Brain microvascular endothelial cell (primary cell): ENCODE results near the gene GRIK4.

Experiments
- DNase-seq: peaks from one replicate; pipeline ENCODE4 v3.0.0-alpha.2; 2020
- H3K27ac ChIP-seq: fragments of 250-450 bp; sonication (Bioruptor Pico); 2 replicates; pipeline ENCODE4 v1.5.1; 2020; ENCODE audit warnings: mild to moderate bottlenecking, moderate library complexity
- H3K27me3 ChIP-seq: fragments of 250-450 bp; sonication (Bioruptor Pico); replicated peaks from 2 replicates; pipeline ENCODE4 v1.5.1; 2020; ENCODE audit warnings: mild to moderate bottlenecking
- H3K36me3 ChIP-seq: fragments of 250-450 bp; sonication (Bioruptor Pico); replicated peaks from 2 replicates; pipeline ENCODE4 v1.5.1; 2020; ENCODE audit warnings: mild to moderate bottlenecking
- H3K4me3 ChIP-seq: 2 replicates; pipeline ENCODE4 v1.5.1; 2011; ENCODE audit warnings: low read depth, mild to moderate bottlenecking, control low read depth, low read length, moderate library complexity
- in situ Hi-C: cut with HindIII; loops from 2 replicates; pipeline ENCODE4 v1.10.0; 2017; ENCODE audit warnings: low sequenced_read_pairs, low pct_ligation_motif_present
- TF ChIP-seq, protein P1 (sequence below): IDR thresholded peaks from 2 replicates; pipeline ENCODE4 v1.5.1; 2011; ENCODE audit warnings: low read depth, mild to moderate bottlenecking, moderate library complexity, low read length, control low read depth, inconsistent platforms; ENCODE audit errors: missing control alignments

GRIK4 gene

DNA sequence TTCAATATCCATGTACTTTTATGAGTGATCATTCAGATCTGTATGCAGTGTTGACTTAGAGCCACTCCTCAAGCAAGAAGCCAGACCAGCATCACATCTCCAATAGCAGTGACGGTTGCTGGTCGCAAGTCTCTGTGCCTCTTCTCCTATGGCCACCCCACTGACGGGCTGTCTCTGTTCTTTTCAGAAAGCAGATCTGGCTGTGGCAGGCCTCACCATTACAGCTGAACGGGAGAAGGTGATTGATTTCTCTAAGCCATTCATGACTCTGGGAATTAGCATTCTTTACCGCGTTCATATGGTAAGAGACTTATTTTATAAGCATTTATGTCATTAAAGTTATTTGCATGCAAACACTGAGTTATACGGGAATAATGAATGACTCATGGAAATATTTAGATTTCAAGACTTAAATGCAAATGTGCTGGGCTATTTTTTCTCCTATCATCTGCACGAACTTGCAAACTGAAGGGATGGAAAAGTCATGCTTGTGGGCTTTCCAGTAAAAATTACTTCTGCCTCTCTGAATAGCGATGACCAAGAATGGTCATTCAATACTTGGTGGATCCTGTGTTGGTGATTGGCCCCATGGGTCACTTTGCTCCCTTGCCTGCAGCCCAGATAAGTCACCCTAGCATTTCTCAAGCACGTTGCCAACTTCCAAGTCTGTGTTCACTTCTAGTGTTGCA lies 428.8 kb downstream of the GRIK4 start:
- Histone ChIP-seq H3K27me3 (no peaks in the 10 kb centered on the region), H3K4me3 (no peak overlapping the region), H3K36me3 (no peaks in the 10 kb centered on the region), H3K27ac (no peak overlapping the region)
- no peak for DNase-seq
- TF ChIP-seq, protein P1, sequence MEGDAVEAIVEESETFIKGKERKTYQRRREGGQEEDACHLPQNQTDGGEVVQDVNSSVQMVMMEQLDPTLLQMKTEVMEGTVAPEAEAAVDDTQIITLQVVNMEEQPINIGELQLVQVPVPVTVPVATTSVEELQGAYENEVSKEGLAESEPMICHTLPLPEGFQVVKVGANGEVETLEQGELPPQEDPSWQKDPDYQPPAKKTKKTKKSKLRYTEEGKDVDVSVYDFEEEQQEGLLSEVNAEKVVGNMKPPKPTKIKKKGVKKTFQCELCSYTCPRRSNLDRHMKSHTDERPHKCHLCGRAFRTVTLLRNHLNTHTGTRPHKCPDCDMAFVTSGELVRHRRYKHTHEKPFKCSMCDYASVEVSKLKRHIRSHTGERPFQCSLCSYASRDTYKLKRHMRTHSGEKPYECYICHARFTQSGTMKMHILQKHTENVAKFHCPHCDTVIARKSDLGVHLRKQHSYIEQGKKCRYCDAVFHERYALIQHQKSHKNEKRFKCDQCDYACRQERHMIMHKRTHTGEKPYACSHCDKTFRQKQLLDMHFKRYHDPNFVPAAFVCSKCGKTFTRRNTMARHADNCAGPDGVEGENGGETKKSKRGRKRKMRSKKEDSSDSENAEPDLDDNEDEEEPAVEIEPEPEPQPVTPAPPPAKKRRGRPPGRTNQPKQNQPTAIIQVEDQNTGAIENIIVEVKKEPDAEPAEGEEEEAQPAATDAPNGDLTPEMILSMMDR = no peak
- in situ Hi-C loops = no loop called here

- DNase-seq = no peak
- Histone ChIP-seq H3K27ac (no peak overlapping the region), H3K36me3 (no peaks in the 10 kb centered on the region), H3K4me3 (no peak overlapping the region), H3K27me3 (no peaks in the 10 kb centered on the region)
- in situ Hi-C loops = no loop called here
- TF ChIP-seq, protein P1 = no peak
Observed at GRCh38 chr11:120941000-120941399, 429.5 kb downstream of the GRIK4 start.

DNA sequence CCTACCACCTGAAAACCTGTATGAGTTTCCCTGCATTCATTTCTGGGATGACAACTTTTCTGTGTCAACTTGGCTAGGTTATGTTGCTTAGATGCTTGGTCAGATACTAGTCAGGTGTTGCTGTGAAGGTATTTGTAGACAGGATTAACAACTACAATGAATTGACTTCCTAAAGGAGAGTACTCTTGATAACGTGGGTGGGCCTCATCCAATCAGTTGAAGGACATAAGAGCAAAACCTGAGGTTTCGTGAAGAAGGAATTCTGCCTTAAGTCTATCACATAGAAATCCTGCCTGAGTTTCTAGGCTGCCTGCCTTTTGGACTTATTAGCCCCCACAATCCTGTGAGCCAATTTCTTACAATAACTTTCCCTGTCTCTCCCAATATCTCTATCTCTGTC lies 431.2 kb downstream of the GRIK4 start:
- Histone ChIP-seq H3K27me3 (no peaks in the 10 kb centered on the region), H3K27ac (no peak overlapping the region), H3K36me3 (no peaks in the 10 kb centered on the region), H3K4me3 (no peak overlapping the region)
- DNase-seq = no peak
- in situ Hi-C loops = no loop called here
- TF ChIP-seq, protein P1 = no peak

DNA sequence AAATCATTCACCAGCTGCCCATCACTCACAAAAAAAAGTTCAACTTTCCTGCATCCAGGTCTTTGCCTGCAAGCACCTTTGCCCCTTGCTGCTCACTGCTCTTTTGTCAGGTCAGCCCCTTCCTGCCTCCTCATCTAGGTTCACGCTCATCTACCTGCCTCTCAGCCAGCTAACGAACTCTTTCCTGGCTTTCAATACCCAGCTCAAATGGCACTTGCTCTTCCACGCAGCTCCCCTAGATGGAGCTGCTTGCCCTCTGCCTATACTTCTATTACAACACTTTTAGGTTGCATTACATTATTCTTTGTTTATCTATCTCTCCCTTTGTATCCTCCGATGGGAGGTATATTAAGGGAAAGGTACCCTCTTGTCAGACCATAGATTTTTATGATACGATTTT lies 433.5 kb downstream of the GRIK4 start:
- TF ChIP-seq, protein P1 = peak; percentile 38
- in situ Hi-C loops = no loop called here
- DNase-seq = no peak

GRCh38 chr11:120950880-120951279 lies 439.3 kb downstream of the GRIK4 start:
- DNase-seq = no peak
- no peaks in the 10 kb centered on the region for H3K36me3 ChIP-seq
- TF ChIP-seq, protein P1 = no peak
- H3K27ac ChIP-seq = no peak overlapping the region
- in situ Hi-C loops = no loop called here
- no peak overlapping the region for H3K4me3 ChIP-seq
- peaks cover 2% of the 10 kb centered on the region for H3K27me3 ChIP-seq

More for the DNA sequence above, 433.5 kb downstream of the GRIK4 start:
- H3K4me3 ChIP-seq = no peak overlapping the region
- H3K27me3 ChIP-seq = no peaks in the 10 kb centered on the region
- no peaks in the 10 kb centered on the region for H3K36me3 ChIP-seq
- H3K27ac ChIP-seq = no peak overlapping the region
